T-helper 1 cell treated with Interleukin-12 subunit alpha and Interleukin-12 subunit beta and Interleukin-4 antibody, amounts not matched to agents 30 μg/mL and 1 μg/mL, for 36 hours (primary cell): ENCODE measurements around the gene FAM163B.

ENCODE experiments used
- H3K27ac Mint-ChIP-seq: one replicate; pipeline ENCODE4 v1.8.0; 2021; ENCODE audit warnings: mild to moderate bottlenecking, mixed read lengths
- H3K27me3 Mint-ChIP-seq: one replicate; pipeline ENCODE4 v1.8.0; 2021; ENCODE audit warnings: low read depth, mixed read lengths
- H3K36me3 Mint-ChIP-seq: one replicate; pipeline ENCODE4 v1.8.0; 2021; ENCODE audit warnings: low read depth, mixed read lengths
- H3K4me1 Mint-ChIP-seq: one replicate; pipeline ENCODE4 v1.8.0; 2021; ENCODE audit warnings: low read depth, mixed read lengths
- H3K4me3 Mint-ChIP-seq: one replicate; pipeline ENCODE4 v1.8.0; 2021; ENCODE audit warnings: mild to moderate bottlenecking, moderate library complexity, mixed read lengths
- H3K9me3 Mint-ChIP-seq: one replicate; pipeline ENCODE4 v1.8.0; 2021; ENCODE audit warnings: mixed read lengths

FAM163B gene

DNA sequence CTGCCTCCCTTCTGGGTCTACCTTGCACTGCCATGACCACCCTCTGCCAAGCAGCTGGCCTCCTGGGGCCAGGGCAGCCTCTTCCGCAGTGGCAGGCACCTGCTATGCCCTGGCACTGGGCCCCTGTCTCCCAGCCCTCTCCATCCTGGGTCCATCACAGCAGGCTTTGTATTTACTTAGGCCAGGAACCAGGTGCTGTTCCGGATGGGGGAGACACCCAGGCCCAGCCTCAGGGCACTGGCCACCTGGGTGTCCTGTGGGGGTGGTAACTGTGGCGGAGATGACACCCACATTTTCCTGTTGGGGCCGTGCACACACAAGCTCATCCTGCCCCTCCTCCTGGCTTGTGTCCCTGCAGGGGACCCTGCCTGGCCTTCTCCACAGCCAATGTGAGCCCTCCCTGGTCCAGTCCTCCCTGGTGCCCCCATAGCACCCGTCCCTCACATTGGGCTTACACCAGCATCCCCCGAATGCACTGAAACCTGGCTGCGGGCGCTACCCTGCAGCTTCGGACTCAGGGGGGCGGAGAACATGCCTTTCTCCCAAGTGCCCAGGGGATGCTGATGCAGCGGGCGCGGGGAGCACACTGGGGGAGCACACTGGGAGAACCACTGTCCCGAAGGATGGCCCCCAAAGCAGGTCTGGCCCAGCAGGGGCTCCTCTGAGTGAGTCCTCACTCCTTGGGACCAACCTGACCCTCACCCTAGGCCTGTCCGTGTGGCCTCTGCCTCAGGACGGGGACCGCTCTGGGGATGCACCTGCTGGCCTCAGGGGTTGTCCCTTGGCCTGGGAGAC, 17.9 kb downstream of the FAM163B start:
- H3K4me3 Mint-ChIP-seq = no peak overlapping the region
- H3K27me3 Mint-ChIP-seq = no peaks in the 10 kb centered on the region
- H3K4me1 Mint-ChIP-seq = no peaks in the 10 kb centered on the region
- H3K9me3 Mint-ChIP-seq = peaks cover 7% of the 10 kb centered on the region
- H3K27ac Mint-ChIP-seq = no peak overlapping the region
- H3K36me3 Mint-ChIP-seq = peaks cover 2% of the 10 kb centered on the region

DNA sequence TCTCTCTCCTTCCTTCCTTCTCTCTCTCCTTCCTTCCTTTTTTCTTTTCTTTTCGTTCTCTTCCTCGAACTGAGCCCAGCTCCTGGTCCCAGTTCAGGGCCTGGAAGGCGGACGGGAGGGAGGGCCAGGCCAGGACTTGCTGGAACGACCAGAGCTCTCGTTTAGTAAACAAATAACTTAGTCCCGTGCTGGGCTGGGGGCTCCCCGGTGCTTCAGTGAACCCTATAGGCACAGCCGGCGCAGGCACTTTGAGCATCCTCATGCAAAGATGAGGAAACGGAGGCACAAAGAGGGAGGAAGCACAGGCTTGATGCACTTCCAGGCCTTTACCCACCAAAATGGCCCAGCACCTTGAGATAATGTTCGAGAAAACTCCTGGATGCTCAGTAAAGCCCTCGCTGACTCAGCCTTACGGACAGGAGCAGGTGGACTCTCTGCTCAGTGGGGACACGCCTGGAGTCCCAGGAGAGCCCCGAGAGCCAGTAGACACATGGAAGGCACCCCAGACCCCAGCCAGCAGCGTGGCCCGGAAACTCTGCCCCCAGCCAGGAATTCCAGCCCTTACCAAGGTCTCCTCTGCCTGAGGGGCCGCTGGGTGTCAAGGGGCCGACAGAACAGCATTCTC, 18.8 kb downstream of the FAM163B start:
- Mint-ChIP-seq H3K36me3 (peaks cover 2% of the 10 kb centered on the region), H3K4me1 (no peaks in the 10 kb centered on the region), H3K27me3 (peaks cover 8% of the 10 kb centered on the region)

DNA sequence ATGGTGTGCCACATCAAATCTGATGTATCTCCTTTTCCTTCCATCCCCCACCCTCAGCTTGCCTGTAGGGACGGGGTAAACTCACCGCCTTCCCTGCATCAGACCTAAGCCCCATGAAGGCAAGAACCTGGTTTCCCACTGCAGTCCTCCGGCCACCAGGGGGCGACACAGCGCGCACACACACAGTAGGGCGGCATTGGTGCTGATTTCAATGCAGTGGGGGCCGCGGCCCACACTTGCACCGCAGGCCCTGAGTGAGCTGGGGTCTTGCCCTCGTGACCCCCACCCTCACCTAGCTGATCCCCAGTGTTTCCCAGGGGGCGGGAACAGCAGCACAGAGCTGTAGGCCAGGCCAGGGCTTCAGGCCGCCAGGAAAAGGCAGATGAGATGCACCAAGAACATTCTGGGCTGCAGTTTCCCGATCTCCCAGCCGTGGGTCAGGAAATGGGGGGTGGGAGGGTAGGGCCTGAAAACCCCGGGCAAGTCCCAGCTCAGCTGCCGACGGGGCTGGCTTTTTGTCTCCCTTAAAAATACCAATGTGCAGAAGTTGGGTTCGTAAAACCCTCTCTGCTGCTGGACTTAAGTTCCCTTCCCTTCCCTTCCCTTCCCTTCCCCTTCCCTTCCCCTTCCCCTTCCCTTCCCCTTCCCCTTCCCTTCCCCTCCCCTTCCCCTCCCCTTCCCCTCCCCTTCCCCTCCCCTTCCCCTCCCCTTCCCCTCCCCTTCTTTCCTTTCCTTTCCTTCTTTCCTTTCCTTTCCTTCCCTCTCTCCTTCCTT, 19.5 kb downstream of the FAM163B start:
- Mint-ChIP-seq H3K27me3 (peaks cover 11% of the 10 kb centered on the region), H3K36me3 (peaks cover 2% of the 10 kb centered on the region), H3K4me1 (no peaks in the 10 kb centered on the region), H3K4me3 (no peak overlapping the region), H3K27ac (no peak overlapping the region), H3K9me3 (peaks cover 5% of the 10 kb centered on the region)

More for the DNA sequence above, 18.8 kb downstream of the FAM163B start:
- Mint-ChIP-seq H3K4me3 (no peak overlapping the region), H3K27ac (no peak overlapping the region), H3K9me3 (peaks cover 5% of the 10 kb centered on the region)

DNA sequence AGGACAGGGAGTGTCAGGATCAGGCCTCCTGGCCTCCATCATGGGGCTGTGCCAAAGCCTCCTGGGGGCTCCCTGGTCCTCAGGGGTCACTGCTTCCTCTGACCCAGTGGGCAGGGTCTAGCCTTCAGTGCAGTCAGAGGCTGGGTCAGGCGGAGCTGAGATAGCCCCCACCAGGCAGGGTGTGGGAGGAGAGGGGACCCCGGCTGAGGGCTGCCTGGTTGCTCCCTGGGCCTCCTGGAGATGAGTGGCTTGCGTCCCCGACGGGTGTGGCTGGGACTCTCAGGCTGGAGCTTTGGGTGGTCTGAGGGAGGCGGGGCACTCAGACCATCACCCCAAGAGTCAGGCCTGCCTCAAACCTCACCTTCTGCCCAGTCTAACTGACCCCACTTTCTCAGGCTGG, 21.7 kb downstream of the FAM163B start:
- no peak overlapping the region for H3K27ac Mint-ChIP-seq
- no peaks in the 10 kb centered on the region for H3K4me1 Mint-ChIP-seq
- H3K36me3 Mint-ChIP-seq = peaks cover 2% of the 10 kb centered on the region
- no peak overlapping the region for H3K4me3 Mint-ChIP-seq
- peaks cover 18% of the 10 kb centered on the region for H3K27me3 Mint-ChIP-seq
- peaks cover 5% of the 10 kb centered on the region for H3K9me3 Mint-ChIP-seq

DNA sequence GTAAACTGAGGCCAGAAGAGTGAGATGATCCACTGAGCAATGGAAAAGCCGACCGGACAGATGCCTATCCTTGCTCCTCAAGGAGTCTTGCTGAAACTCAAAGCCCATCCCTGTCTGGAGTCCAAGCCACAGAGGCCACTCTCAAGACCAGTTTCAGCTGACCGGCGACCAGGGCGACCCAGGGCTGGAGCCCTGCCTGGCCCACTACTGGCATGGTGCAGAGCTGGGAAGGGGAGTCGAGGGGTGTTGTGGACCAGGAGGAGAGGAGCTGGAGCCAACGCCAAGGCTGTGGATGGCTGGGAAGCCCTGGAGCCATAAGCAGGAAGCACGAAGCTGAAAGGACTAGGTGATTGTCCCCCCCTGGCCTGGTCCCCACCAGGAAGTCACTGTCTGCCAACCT, 22.1 kb downstream of the FAM163B start:
- peaks cover 18% of the 10 kb centered on the region for H3K27me3 Mint-ChIP-seq
- H3K9me3 Mint-ChIP-seq = peaks cover 5% of the 10 kb centered on the region
- no peak overlapping the region for H3K4me3 Mint-ChIP-seq
- H3K27ac Mint-ChIP-seq = no peak overlapping the region
- peaks cover 2% of the 10 kb centered on the region for H3K36me3 Mint-ChIP-seq
- H3K4me1 Mint-ChIP-seq = no peaks in the 10 kb centered on the region

DNA sequence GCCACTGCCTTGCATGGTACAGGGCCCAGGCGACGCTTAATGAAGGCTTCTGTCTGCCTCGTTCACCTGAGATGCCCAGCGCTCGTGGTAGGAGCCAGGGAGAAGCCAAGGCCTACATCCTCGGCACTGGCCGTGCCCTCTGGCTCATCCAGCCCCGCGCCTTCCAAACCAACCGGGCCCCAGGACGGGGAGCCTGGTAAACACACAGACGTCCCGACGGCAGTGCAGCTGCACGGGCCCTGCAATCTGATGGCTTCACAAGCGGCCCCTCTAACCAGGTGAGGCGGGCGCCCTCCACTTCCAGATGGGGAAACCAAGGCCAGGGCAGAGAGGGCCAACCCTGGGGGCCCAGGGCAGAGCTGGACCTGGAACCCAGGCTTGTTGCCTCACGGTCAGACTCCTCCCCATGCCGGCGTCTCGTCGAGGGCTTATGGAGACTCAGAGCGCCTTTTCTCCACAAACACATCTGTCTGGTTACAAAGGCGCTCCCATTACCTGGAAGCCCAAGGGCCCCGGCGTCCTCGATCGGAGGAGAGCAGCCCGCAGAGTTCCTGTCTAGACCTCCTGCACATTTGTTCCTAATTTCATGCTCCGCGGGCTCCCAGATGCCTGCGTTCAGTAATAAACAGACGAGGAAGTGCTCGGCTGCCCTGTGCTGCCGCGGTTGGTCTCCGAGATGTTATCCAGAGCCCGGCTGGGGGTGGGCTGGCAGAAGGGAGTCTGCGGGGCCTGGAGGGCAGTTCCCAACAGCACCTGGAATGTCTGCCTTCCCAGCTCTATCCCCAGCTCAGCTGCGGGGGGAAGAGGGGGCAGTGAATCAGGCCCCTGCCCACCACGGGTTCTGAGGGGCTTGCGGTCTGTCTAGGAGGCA, 23.5 kb downstream of the FAM163B start:
- Mint-ChIP-seq H3K27me3 (peaks cover 25% of the 10 kb centered on the region), H3K27ac (no peak overlapping the region)

GRCh38 chr9:133584559-133585476, 24.4 kb downstream of the FAM163B start:
- Mint-ChIP-seq H3K27me3 (peaks cover 29% of the 10 kb centered on the region), H3K4me1 (no peaks in the 10 kb centered on the region), H3K4me3 (no peak overlapping the region), H3K9me3 (peaks cover 5% of the 10 kb centered on the region), H3K27ac (no peak overlapping the region), H3K36me3 (peaks cover 2% of the 10 kb centered on the region)

More for the DNA sequence above, 23.5 kb downstream of the FAM163B start:
- H3K9me3 Mint-ChIP-seq = peaks cover 5% of the 10 kb centered on the region
- H3K36me3 Mint-ChIP-seq = peaks cover 2% of the 10 kb centered on the region
- no peaks in the 10 kb centered on the region for H3K4me1 Mint-ChIP-seq
- H3K4me3 Mint-ChIP-seq = no peak overlapping the region

DNA sequence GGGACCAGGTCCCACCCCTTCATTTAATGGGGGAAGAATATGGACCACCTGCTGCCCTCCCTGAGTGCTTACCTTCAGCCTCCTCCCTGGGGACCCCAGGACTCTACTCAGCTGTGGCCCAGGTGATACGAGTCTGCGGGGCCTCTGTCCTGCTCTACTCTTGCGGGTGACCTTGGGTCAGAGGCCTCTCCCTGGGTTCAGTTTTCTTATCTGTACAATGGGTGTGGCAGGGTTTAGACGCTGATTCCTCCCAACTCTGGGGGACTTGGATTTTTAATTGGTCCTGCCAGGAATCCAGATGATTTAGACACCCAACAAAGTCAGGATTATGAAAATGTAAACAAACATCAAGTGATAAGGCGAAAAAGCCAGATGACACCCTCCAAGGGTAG, 25.0 kb downstream of the FAM163B start:
- Mint-ChIP-seq H3K27ac (no peak overlapping the region), H3K4me3 (no peak overlapping the region), H3K9me3 (peaks cover 5% of the 10 kb centered on the region), H3K36me3 (peaks cover 2% of the 10 kb centered on the region), H3K4me1 (no peaks in the 10 kb centered on the region), H3K27me3 (peaks cover 29% of the 10 kb centered on the region)

GRCh38 chr9:133583586-133583985, 25.6 kb downstream of the FAM163B start:
- peaks cover 2% of the 10 kb centered on the region for H3K36me3 Mint-ChIP-seq
- no peak overlapping the region for H3K27ac Mint-ChIP-seq
- H3K27me3 Mint-ChIP-seq = peaks cover 29% of the 10 kb centered on the region

GRCh38 chr9:133583111-133583510, 26.1 kb downstream of the FAM163B start:
- H3K27me3 Mint-ChIP-seq = peaks cover 33% of the 10 kb centered on the region
- H3K9me3 Mint-ChIP-seq = no peaks in the 10 kb centered on the region
- H3K36me3 Mint-ChIP-seq = no peaks in the 10 kb centered on the region
- H3K4me1 Mint-ChIP-seq = no peaks in the 10 kb centered on the region
- H3K4me3 Mint-ChIP-seq = no peak overlapping the region
- no peak overlapping the region for H3K27ac Mint-ChIP-seq

More at GRCh38 chr9:133583586-133583985, 25.6 kb downstream of the FAM163B start:
- Mint-ChIP-seq H3K9me3 (peaks cover 4% of the 10 kb centered on the region), H3K4me3 (no peak overlapping the region), H3K4me1 (no peaks in the 10 kb centered on the region)

GRCh38 chr9:133582501-133583045, 26.6 kb downstream of the FAM163B start:
- no peak overlapping the region for H3K27ac Mint-ChIP-seq
- no peaks in the 10 kb centered on the region for H3K36me3 Mint-ChIP-seq
- peaks cover 34% of the 10 kb centered on the region for H3K27me3 Mint-ChIP-seq
- no peaks in the 10 kb centered on the region for H3K9me3 Mint-ChIP-seq
- no peak overlapping the region for H3K4me3 Mint-ChIP-seq
- no peaks in the 10 kb centered on the region for H3K4me1 Mint-ChIP-seq

DNA sequence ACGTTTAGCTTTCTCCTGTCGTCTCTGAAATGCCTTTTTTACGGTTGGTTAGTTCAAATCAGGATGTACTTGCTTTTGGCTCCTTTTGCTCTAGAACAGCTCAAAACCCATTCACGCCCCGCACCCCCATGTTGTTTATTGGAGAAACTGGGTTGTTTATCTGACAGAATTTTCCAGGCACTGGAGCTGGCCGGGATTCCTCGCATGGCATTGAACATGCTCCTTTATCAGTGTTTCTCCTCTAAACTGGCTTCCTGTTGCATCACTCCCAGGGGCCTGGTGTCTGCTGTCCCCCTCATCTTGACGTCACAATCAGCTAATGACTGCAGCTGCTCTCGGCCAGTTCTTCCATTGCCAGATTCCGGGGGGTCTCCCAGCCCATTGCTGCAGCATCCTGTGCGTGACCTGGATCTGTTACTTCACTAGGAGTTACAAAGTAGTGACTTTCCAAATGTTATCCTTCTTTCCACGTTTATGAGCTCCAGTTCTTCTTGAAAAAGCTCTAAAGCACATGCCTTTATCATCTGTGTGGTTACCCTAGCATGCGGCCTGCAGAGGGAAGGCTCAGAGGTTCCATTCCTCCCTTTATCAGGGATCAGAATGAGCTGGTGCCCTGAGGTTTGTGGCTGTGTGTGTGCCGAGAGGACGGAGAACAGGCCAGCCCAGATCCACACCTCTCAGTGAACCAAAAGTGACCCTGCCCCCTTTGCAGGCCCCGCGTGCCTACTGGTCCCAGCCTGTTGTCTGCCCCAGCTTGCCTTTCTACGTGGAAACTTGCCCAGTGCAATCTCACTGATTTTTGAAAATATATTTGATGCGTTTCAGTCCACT, 27.5 kb downstream of the FAM163B start:
- H3K36me3 Mint-ChIP-seq = no peaks in the 10 kb centered on the region
- no peak overlapping the region for H3K4me3 Mint-ChIP-seq
- no peaks in the 10 kb centered on the region for H3K4me1 Mint-ChIP-seq
- H3K27me3 Mint-ChIP-seq = peaks cover 37% of the 10 kb centered on the region
- no peak overlapping the region for H3K27ac Mint-ChIP-seq
- H3K9me3 Mint-ChIP-seq = no peaks in the 10 kb centered on the region
